SU-DHL-6 (cell line): Measurements from ENCODE around the gene ZC3HAV1.

Source experiments
- CTCF ChIP-seq: fragments of 200-600 bp; sonication (generic); IDR thresholded peaks from one replicate; pipeline ENCODE4 v1.5.1; 2017; ENCODE audit warnings: antibody characterized with exemption, mild to moderate bottlenecking, low read length, moderate library complexity; ENCODE audit not compliant: insufficient read depth, poor library complexity, severe bottlenecking
- EZH2phosphoT487 ChIP-seq: fragments of 200-600 bp; sonication (generic), shearing (Covaris generic); conservative IDR thresholded peaks from 2 replicates; pipeline ENCODE4 v1.6.1; 2018; ENCODE audit warnings: mild to moderate bottlenecking, antibody characterized with exemption, low read length, moderate library complexity, mixed read lengths

DNA sequence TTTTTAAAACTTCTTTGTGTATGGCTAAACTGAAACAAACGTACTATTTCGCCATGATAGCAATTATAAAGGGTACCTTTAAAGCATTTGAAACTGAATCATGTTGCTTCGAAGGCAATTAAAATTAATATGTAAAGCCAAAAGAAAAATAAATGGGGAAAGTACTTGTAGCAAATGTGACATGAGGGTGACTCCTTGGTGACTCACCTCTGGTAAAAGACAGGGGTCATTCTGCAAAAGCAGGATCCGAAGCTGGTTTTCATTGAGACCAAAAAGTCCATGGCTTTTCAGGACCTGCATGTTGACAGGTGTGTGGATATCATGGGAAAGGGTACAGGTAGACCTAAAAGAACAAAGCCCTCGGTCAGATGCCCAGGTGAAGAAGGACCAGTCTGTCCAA, 75.2 kb downstream of the ZC3HAV1 start:
- TF ChIP-seq CTCF (no peak), EZH2phosphoT487 (no peak)
